H1 (cell line): Measurements from ENCODE around the gene INF2. TPM values are rescaled to one million over a fixed set of nuclear protein-coding genes. Genes with fewer than 3 reads are reported as not detected.

Source experiments
- CTCF ChIA-PET: fragments of 300-600 bp; sonication (Branson Sonifier 250); formaldehyde crosslinking; loops from one replicate; lab custom pipeline; 2021; ENCODE audit not compliant: partially characterized antibody; lab: Charles Lee
- POLR2A ChIA-PET: fragments of 300-600 bp; sonication (Branson Sonifier 250); formaldehyde crosslinking; loops from one replicate; lab custom pipeline; 2021; ENCODE audit warnings: inconsistent platforms; ENCODE audit not compliant: partially characterized antibody; lab: Charles Lee
- DNase-seq, 2 experiments: peaks; one replicate each; pipeline versions ENCODE4 v3.0.0 to v3.0.0-alpha.2; 2010 to 2022; ENCODE audit warnings: low spot score in 2 of 2, low read depth in 1 of 2, mixed read lengths in 1 of 2
- FAIRE-seq: peaks from 2 replicates; lab custom pipeline; 2011; peaks lifted over from hg19 to GRCh38; lab: Jason Lieb, UNC
- H2AFZ ChIP-seq: 2 replicates; pipeline ENCODE4 v1.8.1; 2012; ENCODE audit warnings: low read length, inconsistent platforms
- H2AK5ac ChIP-seq: 2 replicates; pipeline ENCODE4 v1.6.1; 2013; ENCODE audit warnings: low read depth, low read length
- H2BK120ac ChIP-seq: replicated peaks from 2 replicates; pipeline ENCODE3; 2013; ENCODE audit warnings: low read depth, low read length, inconsistent platforms
- H2BK12ac ChIP-seq: 2 replicates; pipeline ENCODE4 v1.6.1; 2013; ENCODE audit warnings: low read depth, low read length
- H2BK15ac ChIP-seq: 2 replicates; pipeline ENCODE4 v1.6.1; 2013; ENCODE audit warnings: low read length
- H2BK20ac ChIP-seq: 2 replicates; pipeline ENCODE4 v1.6.1; 2013; ENCODE audit warnings: low read length
- H2BK5ac ChIP-seq: 2 replicates; pipeline ENCODE4 v1.6.1; 2013; ENCODE audit warnings: low read depth, low read length
- H3K14ac ChIP-seq: 2 replicates; pipeline ENCODE4 v1.6.1; 2013; ENCODE audit warnings: inconsistent platforms; ENCODE audit not compliant: insufficient read length
- H3K18ac ChIP-seq: 2 replicates; pipeline ENCODE4 v1.6.1; 2013; ENCODE audit warnings: low read length; ENCODE audit errors: extremely low read depth
- H3K23ac ChIP-seq: 2 replicates; pipeline ENCODE4 v1.6.1; 2013; ENCODE audit warnings: inconsistent platforms; ENCODE audit not compliant: insufficient read length
- H3K23me2 ChIP-seq: 2 replicates; pipeline ENCODE4 v1.6.1; 2013; ENCODE audit warnings: low read depth, low read length
- H3K27ac ChIP-seq: 2 replicates; pipeline ENCODE4 v1.6.1; 2011; ENCODE audit warnings: low read depth, low read length, inconsistent platforms
- H3K27me3 ChIP-seq, 4 experiments: replicated peaks in 1 of 4; 1 replicate in 1 of 4; 2 replicates in 3 of 4; pipeline versions ENCODE4 v1.6.1 to v1.8.1; 2011 to 2013; ENCODE audit warnings: low read length in 3 of 4, mild to moderate bottlenecking in 3 of 4, inconsistent platforms in 2 of 4, mixed read lengths in 2 of 4, moderate library complexity in 1 of 4; ENCODE audit not compliant: control insufficient read depth in 3 of 4, insufficient read depth in 3 of 4; ENCODE audit errors: extremely low read depth in 1 of 4
- H3K36me3 ChIP-seq, 4 experiments: 2 replicates each; pipeline versions ENCODE4 v1.6.1 to v1.8.1; 2011 to 2013; ENCODE audit warnings: mild to moderate bottlenecking in 4 of 4, low read length in 3 of 4, moderate library complexity in 2 of 4, control low read depth in 1 of 4, inconsistent platforms in 1 of 4; ENCODE audit not compliant: insufficient read depth in 4 of 4, control insufficient read depth in 2 of 4
- H3K4ac ChIP-seq: replicated peaks from 2 replicates; pipeline ENCODE3; 2013; ENCODE audit warnings: low read length, low read depth, mixed read lengths, inconsistent platforms; ENCODE audit not compliant: insufficient read length
- H3K4me1 ChIP-seq, 4 experiments: replicated peaks in 1 of 4; 1 replicate in 1 of 4; 2 replicates in 3 of 4; pipeline versions ENCODE4 v1.6.1 to v1.8.1; 2011 to 2013; ENCODE audit warnings: low read length in 3 of 4, inconsistent platforms in 2 of 4, mixed read lengths in 1 of 4; ENCODE audit not compliant: insufficient read depth in 4 of 4, control insufficient read depth in 3 of 4
- H3K4me2 ChIP-seq, 2 experiments: 2 replicates each; pipeline versions ENCODE4 v1.6.1 to v1.8.1; 2011 to 2013; ENCODE audit warnings: low read depth in 2 of 2, low read length in 2 of 2, control low read depth in 1 of 2, inconsistent platforms in 1 of 2, mild to moderate bottlenecking in 1 of 2; ENCODE audit not compliant: insufficient read depth in 1 of 2
- H3K4me3 ChIP-seq, 4 experiments: fragments of 200-600, 300-600 bp in 1 of 4; sonication (generic), shearing (Covaris generic), sonication (Bioruptor Twin) in 1 of 4; 2 replicates each; pipeline versions ENCODE4 v1.5.1 to v1.8.1; 2011 to 2016; ENCODE audit warnings: low read length in 4 of 4, low read depth in 3 of 4, control low read depth in 2 of 4, inconsistent platforms in 2 of 4, mild to moderate bottlenecking in 2 of 4, mixed read lengths in 1 of 4, moderate library complexity in 1 of 4; ENCODE audit not compliant: insufficient read depth in 2 of 4; ENCODE audit errors: extremely low read depth in 1 of 4
- H3K56ac ChIP-seq: replicated peaks from 2 replicates; pipeline ENCODE3; 2013; ENCODE audit warnings: low read depth, mild to moderate bottlenecking, mixed read lengths, low read length, inconsistent platforms; ENCODE audit not compliant: insufficient read length
- H3K79me1 ChIP-seq: 2 replicates; pipeline ENCODE4 v1.6.1; 2013; ENCODE audit warnings: low read depth, low read length, control low read depth
- H3K79me2 ChIP-seq, 2 experiments: 2 replicates each; pipeline versions ENCODE4 v1.6.1 to v1.8.1; 2012 to 2013; ENCODE audit warnings: low read length in 2 of 2, mild to moderate bottlenecking in 2 of 2, inconsistent platforms in 1 of 2; ENCODE audit not compliant: insufficient read depth in 2 of 2, control insufficient read depth in 1 of 2
- H3K9ac ChIP-seq, 4 experiments: replicated peaks in 1 of 4; 1 replicate in 1 of 4; 2 replicates in 3 of 4; pipeline versions ENCODE4 v1.6.1 to v1.8.1; 2011 to 2013; ENCODE audit warnings: low read depth in 3 of 4, low read length in 3 of 4, control low read depth in 2 of 4, mild to moderate bottlenecking in 2 of 4, moderate library complexity in 2 of 4, inconsistent platforms in 1 of 4; ENCODE audit errors: extremely low read depth in 1 of 4
- H3K9me3 ChIP-seq, 2 experiments: 2 replicates each; pipeline versions ENCODE4 v1.6.1 to v1.8.1; 2012 to 2013; ENCODE audit warnings: mild to moderate bottlenecking in 2 of 2, moderate library complexity in 2 of 2, control low read depth in 1 of 2, inconsistent platforms in 1 of 2, low read depth in 1 of 2, low read length in 1 of 2, mixed read lengths in 1 of 2; ENCODE audit not compliant: insufficient read depth in 2 of 2
- H4K20me1 ChIP-seq, 2 experiments: replicated peaks in 1 of 2; 2 replicates each; pipeline versions ENCODE3 to v1.8.1; 2011 to 2013; ENCODE audit warnings: inconsistent platforms in 2 of 2, low read length in 2 of 2, mild to moderate bottlenecking in 1 of 2; ENCODE audit not compliant: insufficient read depth in 2 of 2, control insufficient read depth in 1 of 2
- H4K5ac ChIP-seq: 2 replicates; pipeline ENCODE4 v1.6.1; 2013; ENCODE audit warnings: low read length, low read depth, mixed read lengths, inconsistent platforms; ENCODE audit not compliant: insufficient read length
- H4K8ac ChIP-seq: 2 replicates; pipeline ENCODE4 v1.8.0; 2013; ENCODE audit warnings: mild to moderate bottlenecking, moderate library complexity, low read length, inconsistent platforms; ENCODE audit not compliant: insufficient read depth; ENCODE audit errors: extremely low read depth
- H4K91ac ChIP-seq: replicated peaks from 2 replicates; pipeline ENCODE3; 2013; ENCODE audit warnings: low read length, mixed read lengths, inconsistent platforms; ENCODE audit not compliant: insufficient read length
- ASH2L ChIP-seq: fragments of 200-600, 300-600 bp; sonication (generic); IDR thresholded peaks from one replicate; pipeline ENCODE4 v1.7.1; 2017; ENCODE audit warnings: low read length
- CHD1 ChIP-seq: IDR thresholded peaks from 2 replicates; pipeline ENCODE4 v1.6.1; 2012; ENCODE audit warnings: low read depth, low read length, improper control_type of control experiment
- CREB1 ChIP-seq: IDR thresholded peaks from 2 replicates; pipeline ENCODE4 v1.6.1; 2012; ENCODE audit warnings: inconsistent platforms
- GABPA ChIP-seq: IDR thresholded peaks from 2 replicates; pipeline ENCODE4 v1.6.1; 2011; ENCODE audit warnings: mild to moderate bottlenecking, low read length, moderate library complexity, borderline replicate concordance; ENCODE audit not compliant: insufficient read depth
- MAFK ChIP-seq: IDR thresholded peaks from 2 replicates; pipeline ENCODE4 v1.6.1; 2012; ENCODE audit warnings: low read depth, mild to moderate bottlenecking, improper control_type of control experiment, low read length
- POLR2A ChIP-seq, 2 experiments: IDR thresholded peaks; 1 replicate in 1 of 2; 2 replicates in 1 of 2; pipeline ENCODE4 v1.6.1; 2011; ENCODE audit warnings: low read depth in 2 of 2, low read length in 2 of 2, mild to moderate bottlenecking in 2 of 2; ENCODE audit errors: control extremely low read depth in 1 of 2
- RFX5 ChIP-seq: IDR thresholded peaks from 2 replicates; pipeline ENCODE4 v1.6.1; 2011; ENCODE audit warnings: low read depth, low read length, improper control_type of control experiment, borderline replicate concordance
- RXRA ChIP-seq: IDR thresholded peaks from 2 replicates; pipeline ENCODE4 v1.6.1; 2011; ENCODE audit warnings: low read depth, mild to moderate bottlenecking, low read length, moderate library complexity; ENCODE audit not compliant: insufficient read depth
- SIX5 ChIP-seq: IDR thresholded peaks from 2 replicates; pipeline ENCODE4 v1.6.1; 2011; ENCODE audit warnings: mild to moderate bottlenecking, low read depth, low read length
- TEAD4 ChIP-seq: IDR thresholded peaks from 2 replicates; pipeline ENCODE4 v1.6.1; 2012; ENCODE audit warnings: low read depth, low read length, inconsistent platforms, mixed read lengths
- YY1 ChIP-seq: IDR thresholded peaks from 2 replicates; pipeline ENCODE4 v1.6.1; 2011; ENCODE audit warnings: low read depth, mild to moderate bottlenecking, low read length
- WGBS, 2 experiments: shearing (Covaris generic) in 1 of 2; methylation state at CpG; one replicate each; pipeline versions ENCODE4 v1.1.6 to v1.1.7; 2013 to 2015; ENCODE audit warnings: low lambda C conversion rate in 2 of 2, mixed read lengths in 2 of 2, inconsistent platforms in 1 of 2, low coverage in 1 of 2, missing lambda C conversion rate in 1 of 2; ENCODE audit not compliant: insufficient replicate concordance in 2 of 2, insufficient coverage in 1 of 2, insufficient read length in 1 of 2; ENCODE audit errors: extremely low coverage in 1 of 2, missing lambda C conversion rate in 1 of 2; 5-methylcytosine and 5-hydroxymethylcytosine counted together
- polyA plus RNA-seq, 7 experiments: library from polyadenylated mRNA; depleted of rRNA in 3 of 7; stranded (reverse) in 5 of 7; unstranded in 2 of 7; fragments of >200 nt in 5 of 7; fragments of 200-250 nt in 2 of 7; gene quantifications; 1 replicate in 5 of 7; 2 replicates in 1 of 7; 4 replicates in 1 of 7; pipeline versions ENCODE4 v1.2.1 to v1.2.3, GENCODE V29; 2011 to 2013; ENCODE audit warnings: missing spikeins in 2 of 7, mixed read lengths in 2 of 7
- total RNA-seq: library from RNA; stranded (reverse); fragmentation: NEBNext Ultra II Directional; extraction: Animal tissue kit (Norgen Biotek cat#: 25700); gene quantifications from 2 replicates; pipeline ENCODE4 v1.2.1, GENCODE V29; 2021
- TF ChIP-seq, protein P1 (sequence below): IDR thresholded peaks from 2 replicates; pipeline ENCODE4 v1.6.1; 2012; ENCODE audit warnings: inconsistent platforms
- TF ChIP-seq, protein P2 (sequence below): IDR thresholded peaks from 2 replicates; pipeline ENCODE4 v1.6.1; 2011; ENCODE audit warnings: low read length, improper control_type of control experiment

INF2 gene
- total and polyA plus RNA-seq, 2 of the 8 experiments (the other 6 are each of a cell fraction or from before 2014, with no cell fraction given) = 29.1 to 59.5 TPM

GRCh38 chr14:104681689-104682074 is 7.7 kb upstream of the INF2 start:
- peak overlapping the region; percentile 98; the same call in 1 of the 2 replicates for H2BK12ac ChIP-seq
- H3K4me1 ChIP-seq = peaks cover 11 to 63% (median 46%) of the 10 kb centered on the region in 4 experiments
- peak overlapping the region; percentile 6 to 51 (median 20); a peak in 5 of 8 replicates for H3K4me3 ChIP-seq
- H3K23me2 ChIP-seq = peaks cover 19% of the 10 kb centered on the region; the same call in 1 of the 2 replicates
- peak overlapping the region; percentile 62 to 64 for H3K4me2 ChIP-seq
- no peak overlapping the region for H2AK5ac ChIP-seq
- DNase-seq = peak; percentile 82 to 91
- no peak overlapping the region for H3K56ac ChIP-seq
- no peak overlapping the region for H4K8ac ChIP-seq
- ChIA-PET POLR2A (interaction anchor here (0.9 to 9.8 kb wide), 9 partner anchors 9 to 182 kb away, joined by 3 to 94 read pairs (median 4); partner anchors contain the start of genes INF2 and SIVA1), CTCF (interaction anchor here (0.8 to 7.2 kb wide), 17 partner anchors 10 to 257 kb away, joined by 3 to 70 read pairs (median 5); no protein-coding TSS in a partner anchor)
- H3K9ac ChIP-seq = peak overlapping the region in 1 of 4 experiments; percentile 8; a peak in 1 of 7 replicates
- peak overlapping the region; percentile 80 for H2BK5ac ChIP-seq
- peak overlapping the region; percentile 81 for H3K4ac ChIP-seq
- peak overlapping the region; percentile 50 for H2BK120ac ChIP-seq
- no peaks in the 10 kb centered on the region for H3K36me3 ChIP-seq
- no peaks in the 10 kb centered on the region for H4K20me1 ChIP-seq
- no peaks in the 10 kb centered on the region for H3K79me2 ChIP-seq
- H3K27me3 ChIP-seq = no peaks in the 10 kb centered on the region; a peak in 1 of 7 replicates
- peak overlapping the region; percentile 45 for H4K91ac ChIP-seq
- no peak for TF ChIP-seq MAFK
- TF ChIP-seq SIX5 = no peak
- no peak for TF ChIP-seq POLR2A (IDR thresholded peaks at IDR 0.05; ENCODE audit: control extremely low read depth in 1 of 2, low read depth in 2 of 2, low read length in 2 of 2)
- TF ChIP-seq, protein P1, sequence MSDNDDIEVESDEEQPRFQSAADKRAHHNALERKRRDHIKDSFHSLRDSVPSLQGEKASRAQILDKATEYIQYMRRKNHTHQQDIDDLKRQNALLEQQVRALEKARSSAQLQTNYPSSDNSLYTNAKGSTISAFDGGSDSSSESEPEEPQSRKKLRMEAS = peak; percentile 10; the same call in 1 of the 2 replicates
- TF ChIP-seq RFX5 = no peak
- TF ChIP-seq RXRA = no peak
- TF ChIP-seq YY1 = no peak
- TF ChIP-seq GABPA = no peak
- TF ChIP-seq CHD1 = no peak
- TF ChIP-seq TEAD4 = peak; percentile 60; the same call in 1 of the 2 replicates
- TF ChIP-seq ASH2L = peak; percentile 51
- TF ChIP-seq, protein P2, sequence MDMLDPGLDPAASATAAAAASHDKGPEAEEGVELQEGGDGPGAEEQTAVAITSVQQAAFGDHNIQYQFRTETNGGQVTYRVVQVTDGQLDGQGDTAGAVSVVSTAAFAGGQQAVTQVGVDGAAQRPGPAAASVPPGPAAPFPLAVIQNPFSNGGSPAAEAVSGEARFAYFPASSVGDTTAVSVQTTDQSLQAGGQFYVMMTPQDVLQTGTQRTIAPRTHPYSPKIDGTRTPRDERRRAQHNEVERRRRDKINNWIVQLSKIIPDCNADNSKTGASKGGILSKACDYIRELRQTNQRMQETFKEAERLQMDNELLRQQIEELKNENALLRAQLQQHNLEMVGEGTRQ = no peak
- no peak for TF ChIP-seq CREB1
- peak overlapping the region; percentile 80; the same call in 1 of the 2 replicates for H2BK20ac ChIP-seq
- 8% methylated on average over 10 of the region's 11 CpGs; no CpG with 5 or more reads in 1 of the 2 experiments for WGBS, 2 experiments
- H3K79me1 ChIP-seq = no peaks in the 10 kb centered on the region
- no peak overlapping the region for H3K27ac ChIP-seq
- no peak for FAIRE-seq
- H3K23ac ChIP-seq = no peak overlapping the region
- no peak overlapping the region for H2AFZ ChIP-seq
- 0 out of 2 replicates have a peak overlapping the region, but pooled peaks have one; percentile 98 for H2BK15ac ChIP-seq
- H4K5ac ChIP-seq = peak overlapping the region; percentile 73
- H3K9me3 ChIP-seq = no peaks in the 10 kb centered on the region
- peak overlapping the region; percentile 91 for H3K18ac ChIP-seq
- no peak overlapping the region for H3K14ac ChIP-seq
